ENCODE results near the gene PZP. TPM values are rescaled to one million over a fixed set of nuclear protein-coding genes. Genes with fewer than 3 reads are reported as not detected.
A peak's percentile ranks its signal among the peaks of the same experiment; 100 is the strongest.

The PZP gene
- total and polyA plus RNA-seq, 2 of the 13 experiments (the other 11 are each of a cell fraction or from before 2014, with no cell fraction given) = 0.07 to 0.89 TPM

DNA sequence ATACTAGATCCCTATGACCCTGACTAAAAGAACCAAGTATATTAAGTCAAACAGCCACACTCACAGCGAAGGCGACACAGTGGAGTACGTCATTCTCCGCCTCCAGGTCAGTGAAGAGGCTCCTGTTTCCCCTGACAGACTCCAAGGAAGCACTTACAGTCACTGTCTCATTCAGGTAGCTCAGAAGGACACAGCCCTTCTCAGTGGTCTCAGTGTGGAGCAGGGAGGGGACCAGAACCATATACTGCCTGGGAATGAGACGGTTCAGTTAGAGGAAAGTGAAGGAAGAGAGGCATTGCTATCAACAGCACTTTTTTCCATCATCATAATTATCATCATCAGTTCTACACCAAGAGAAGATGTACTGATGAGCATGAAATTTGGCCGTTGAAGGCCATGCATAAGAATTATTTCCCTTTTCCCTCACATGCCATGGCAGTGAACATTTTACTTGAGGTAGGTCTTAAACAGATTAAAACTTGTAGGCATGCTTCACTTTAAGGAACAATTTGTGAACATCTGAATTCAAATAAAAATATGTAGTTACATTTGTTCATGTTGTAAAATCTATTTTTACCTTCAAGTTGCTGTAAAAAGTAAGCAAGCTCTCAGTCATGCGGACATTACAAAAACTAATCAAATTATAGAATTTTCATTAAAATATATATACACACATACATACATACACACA lies 94.8 kb downstream of the PZP start (continued):
- TF ChIP-seq, protein P1, sequence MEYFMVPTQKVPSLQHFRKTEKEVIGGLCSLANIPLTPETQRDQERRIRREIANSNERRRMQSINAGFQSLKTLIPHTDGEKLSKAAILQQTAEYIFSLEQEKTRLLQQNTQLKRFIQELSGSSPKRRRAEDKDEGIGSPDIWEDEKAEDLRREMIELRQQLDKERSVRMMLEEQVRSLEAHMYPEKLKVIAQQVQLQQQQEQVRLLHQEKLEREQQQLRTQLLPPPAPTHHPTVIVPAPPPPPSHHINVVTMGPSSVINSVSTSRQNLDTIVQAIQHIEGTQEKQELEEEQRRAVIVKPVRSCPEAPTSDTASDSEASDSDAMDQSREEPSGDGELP (IDR thresholded peaks at IDR 0.05; ENCODE audit: borderline replicate concordance, low read depth) = no peak
- TF ChIP-seq, protein P2, sequence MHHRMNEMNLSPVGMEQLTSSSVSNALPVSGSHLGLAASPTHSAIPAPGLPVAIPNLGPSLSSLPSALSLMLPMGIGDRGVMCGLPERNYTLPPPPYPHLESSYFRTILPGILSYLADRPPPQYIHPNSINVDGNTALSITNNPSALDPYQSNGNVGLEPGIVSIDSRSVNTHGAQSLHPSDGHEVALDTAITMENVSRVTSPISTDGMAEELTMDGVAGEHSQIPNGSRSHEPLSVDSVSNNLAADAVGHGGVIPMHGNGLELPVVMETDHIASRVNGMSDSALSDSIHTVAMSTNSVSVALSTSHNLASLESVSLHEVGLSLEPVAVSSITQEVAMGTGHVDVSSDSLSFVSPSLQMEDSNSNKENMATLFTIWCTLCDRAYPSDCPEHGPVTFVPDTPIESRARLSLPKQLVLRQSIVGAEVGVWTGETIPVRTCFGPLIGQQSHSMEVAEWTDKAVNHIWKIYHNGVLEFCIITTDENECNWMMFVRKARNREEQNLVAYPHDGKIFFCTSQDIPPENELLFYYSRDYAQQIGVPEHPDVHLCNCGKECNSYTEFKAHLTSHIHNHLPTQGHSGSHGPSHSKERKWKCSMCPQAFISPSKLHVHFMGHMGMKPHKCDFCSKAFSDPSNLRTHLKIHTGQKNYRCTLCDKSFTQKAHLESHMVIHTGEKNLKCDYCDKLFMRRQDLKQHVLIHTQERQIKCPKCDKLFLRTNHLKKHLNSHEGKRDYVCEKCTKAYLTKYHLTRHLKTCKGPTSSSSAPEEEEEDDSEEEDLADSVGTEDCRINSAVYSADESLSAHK (CRISPR knock-in tag; IDR thresholded peaks at IDR 0.05; ENCODE audit: borderline replicate concordance) = no peak
- TF ChIP-seq ZNF598 (CRISPR knock-in tag; IDR thresholded peaks at IDR 0.05; ENCODE audit: borderline replicate concordance) (no peak), ZNF468 (CRISPR knock-in tag; IDR thresholded peaks at IDR 0.05) (no peak), FOXO1 (CRISPR knock-in tag; IDR thresholded peaks at IDR 0.05) (no peak), POGZ (CRISPR knock-in tag; IDR thresholded peaks at IDR 0.05) (no peak), PHF8 (CRISPR knock-in tag; IDR thresholded peaks at IDR 0.05) (peak; percentile 39), THAP11 (CRISPR knock-in tag; IDR thresholded peaks at IDR 0.05) (0 out of 2 replicates have a peak, but pooled peaks have one; percentile 22), POLR2A (IDR thresholded peaks at IDR 0.05; ENCODE audit: insufficient read depth in 1 of 2, low read depth in 2 of 2, low read length in 2 of 2) (peak in 1 of 2 experiments; percentile 62; a peak in 2 of 4 replicates), KDM3A (CRISPR knock-in tag; IDR thresholded peaks at IDR 0.05; ENCODE audit: low read depth) (no peak), NKX3-1 (CRISPR knock-in tag; IDR thresholded peaks at IDR 0.05) (no peak), ZNF33A (CRISPR knock-in tag; IDR thresholded peaks at IDR 0.05; ENCODE audit: borderline replicate concordance) (no peak)
- TF ChIP-seq, protein P3, sequence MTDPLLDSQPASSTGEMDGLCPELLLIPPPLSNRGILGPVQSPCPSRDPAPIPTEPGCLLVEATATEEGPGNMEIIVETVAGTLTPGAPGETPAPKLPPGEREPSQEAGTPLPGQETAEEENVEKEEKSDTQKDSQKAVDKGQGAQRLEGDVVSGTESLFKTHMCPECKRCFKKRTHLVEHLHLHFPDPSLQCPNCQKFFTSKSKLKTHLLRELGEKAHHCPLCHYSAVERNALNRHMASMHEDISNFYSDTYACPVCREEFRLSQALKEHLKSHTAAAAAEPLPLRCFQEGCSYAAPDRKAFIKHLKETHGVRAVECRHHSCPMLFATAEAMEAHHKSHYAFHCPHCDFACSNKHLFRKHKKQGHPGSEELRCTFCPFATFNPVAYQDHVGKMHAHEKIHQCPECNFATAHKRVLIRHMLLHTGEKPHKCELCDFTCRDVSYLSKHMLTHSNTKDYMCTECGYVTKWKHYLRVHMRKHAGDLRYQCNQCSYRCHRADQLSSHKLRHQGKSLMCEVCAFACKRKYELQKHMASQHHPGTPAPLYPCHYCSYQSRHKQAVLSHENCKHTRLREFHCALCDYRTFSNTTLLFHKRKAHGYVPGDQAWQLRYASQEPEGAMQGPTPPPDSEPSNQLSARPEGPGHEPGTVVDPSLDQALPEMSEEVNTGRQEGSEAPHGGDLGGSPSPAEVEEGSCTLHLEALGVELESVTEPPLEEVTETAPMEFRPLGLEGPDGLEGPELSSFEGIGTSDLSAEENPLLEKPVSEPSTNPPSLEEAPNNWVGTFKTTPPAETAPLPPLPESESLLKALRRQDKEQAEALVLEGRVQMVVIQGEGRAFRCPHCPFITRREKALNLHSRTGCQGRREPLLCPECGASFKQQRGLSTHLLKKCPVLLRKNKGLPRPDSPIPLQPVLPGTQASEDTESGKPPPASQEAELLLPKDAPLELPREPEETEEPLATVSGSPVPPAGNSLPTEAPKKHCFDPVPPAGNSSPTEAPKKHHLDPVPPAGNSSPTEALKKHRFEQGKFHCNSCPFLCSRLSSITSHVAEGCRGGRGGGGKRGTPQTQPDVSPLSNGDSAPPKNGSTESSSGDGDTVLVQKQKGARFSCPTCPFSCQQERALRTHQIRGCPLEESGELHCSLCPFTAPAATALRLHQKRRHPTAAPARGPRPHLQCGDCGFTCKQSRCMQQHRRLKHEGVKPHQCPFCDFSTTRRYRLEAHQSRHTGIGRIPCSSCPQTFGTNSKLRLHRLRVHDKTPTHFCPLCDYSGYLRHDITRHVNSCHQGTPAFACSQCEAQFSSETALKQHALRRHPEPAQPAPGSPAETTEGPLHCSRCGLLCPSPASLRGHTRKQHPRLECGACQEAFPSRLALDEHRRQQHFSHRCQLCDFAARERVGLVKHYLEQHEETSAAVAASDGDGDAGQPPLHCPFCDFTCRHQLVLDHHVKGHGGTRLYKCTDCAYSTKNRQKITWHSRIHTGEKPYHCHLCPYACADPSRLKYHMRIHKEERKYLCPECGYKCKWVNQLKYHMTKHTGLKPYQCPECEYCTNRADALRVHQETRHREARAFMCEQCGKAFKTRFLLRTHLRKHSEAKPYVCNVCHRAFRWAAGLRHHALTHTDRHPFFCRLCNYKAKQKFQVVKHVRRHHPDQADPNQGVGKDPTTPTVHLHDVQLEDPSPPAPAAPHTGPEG (CRISPR knock-in tag; IDR thresholded peaks at IDR 0.05) = no peak
- TF ChIP-seq, protein P4, sequence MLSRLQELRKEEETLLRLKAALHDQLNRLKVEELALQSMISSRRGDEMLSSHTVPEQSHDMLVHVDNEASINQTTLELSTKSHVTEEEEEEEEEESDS (CRISPR knock-in tag; IDR thresholded peaks at IDR 0.05; ENCODE audit: borderline replicate concordance) = no peak
